ENCODE results near the gene KRT34.

Gene KRT34

DNA sequence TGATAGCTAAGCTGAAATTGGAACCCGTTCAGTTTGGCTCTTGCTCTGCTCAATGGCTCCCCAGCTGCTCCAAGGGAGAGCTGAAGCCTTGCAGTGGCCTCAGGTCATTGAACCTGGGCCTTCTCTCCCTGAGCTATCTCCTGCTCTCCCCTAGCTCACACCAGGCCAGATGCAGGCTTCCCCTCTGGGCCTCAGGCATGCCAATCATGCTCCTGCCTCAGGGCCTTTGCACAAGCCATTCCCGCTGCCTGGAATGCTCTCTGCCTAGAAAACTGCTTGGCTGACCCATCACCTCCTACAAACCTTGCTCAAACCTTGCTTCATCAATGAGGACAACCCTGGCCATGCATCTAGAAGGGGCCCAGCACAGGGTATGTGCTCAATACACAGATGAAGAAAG is 49.9 kb downstream of the KRT34 start:
- DNase-seq (ENCODE audit: low read depth in 2 of 2) = no peak

DNA sequence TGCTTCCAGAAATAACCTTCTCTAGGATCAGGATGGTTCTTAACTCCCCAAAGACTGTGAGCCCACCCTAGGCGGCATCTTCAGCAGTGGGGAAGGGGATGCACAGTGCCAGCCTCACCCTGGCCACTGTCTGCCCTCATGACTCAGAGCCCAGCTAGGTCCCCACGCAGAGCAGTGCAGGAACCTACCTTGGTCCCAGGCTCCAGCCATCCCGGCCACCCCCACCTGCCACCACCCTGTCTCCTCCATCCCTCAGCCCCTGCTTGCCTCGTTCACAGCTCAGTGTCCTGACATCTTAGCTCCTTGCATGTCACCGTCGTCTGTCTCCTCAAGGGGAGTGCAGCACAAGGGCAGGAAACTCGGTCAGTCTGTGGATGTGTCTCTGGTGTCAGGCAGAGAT is 50.5 kb downstream of the KRT34 start:
- no peak for DNase-seq (ENCODE audit: low read depth in 2 of 2)

DNA sequence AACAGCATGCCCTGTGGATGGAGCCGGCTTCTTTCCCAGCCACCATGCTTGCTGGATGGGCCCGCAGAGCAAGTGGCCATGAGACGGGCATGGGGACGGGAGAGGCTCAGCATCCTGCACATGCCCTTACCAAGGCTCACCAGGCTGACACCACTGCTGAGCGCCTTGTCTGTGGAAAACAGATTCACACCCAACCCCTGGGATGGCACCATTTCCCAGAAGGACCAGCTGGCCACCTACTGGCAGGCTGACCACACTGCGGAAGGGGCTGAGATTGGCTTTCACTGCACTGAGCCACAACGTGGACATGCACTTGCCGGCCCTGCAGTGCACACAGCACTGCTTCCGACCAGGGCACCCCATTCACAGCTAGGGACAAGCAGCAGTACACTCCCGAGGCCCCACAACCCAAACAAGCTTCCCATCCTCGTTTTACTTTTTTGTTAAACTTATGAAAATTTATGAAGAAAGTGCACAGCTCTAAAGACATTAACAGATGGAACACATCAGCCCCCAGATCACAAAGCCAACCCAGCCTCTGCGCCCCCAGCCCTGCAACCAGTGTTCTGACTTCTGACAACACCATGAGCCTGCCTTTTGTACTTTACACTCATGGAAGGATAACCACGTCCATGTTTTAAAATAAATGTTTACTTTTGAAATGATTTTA is 52.7 kb downstream of the KRT34 start:
- no peak for DNase-seq (ENCODE audit: low read depth in 2 of 2)

DNA sequence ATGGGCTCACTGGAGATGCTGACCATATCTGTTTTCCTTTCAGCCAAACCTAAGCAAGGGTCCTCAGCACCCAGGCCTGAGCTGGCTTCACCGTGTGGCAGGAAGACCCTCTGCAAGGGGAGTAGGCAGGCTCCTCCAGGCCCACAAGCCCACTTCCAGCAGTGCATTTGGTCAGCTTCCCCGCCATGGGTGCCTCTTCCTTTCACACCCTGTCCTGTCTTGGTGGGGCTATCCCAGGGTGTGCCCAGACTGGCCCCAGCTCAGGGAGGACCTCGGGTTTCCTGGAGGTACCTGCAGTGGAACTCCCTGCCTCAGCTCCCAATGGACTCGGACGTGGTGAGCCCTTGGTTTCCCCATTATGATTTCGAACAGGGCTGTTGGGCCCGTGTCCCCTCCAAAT is 53.9 kb downstream of the KRT34 start:
- DNase-seq (ENCODE audit: low read depth in 2 of 2) = no peak
